ENCODE results near the gene WDFY4. TPM values are rescaled to one million over a fixed set of nuclear protein-coding genes. Genes with fewer than 3 reads are reported as not detected.

WDFY4 gene
- total RNA-seq, 6 donors from 2014 or later, result 10.1 to 48.9 (median 32.1) TPM

GRCh38 chr10:48684463-48684791 is 246 bp upstream of the WDFY4 start:
- Histone ChIP-seq H3K36me3 (no peaks in the 10 kb centered on the region), H3K4me3 (peak overlapping the region in 1 of 4 donors; percentile 41), H3K27ac (peak overlapping the region in 3 of 4 donors; percentile 75 to 82 (median 79)), H3K27me3 (no peaks in the 10 kb centered on the region), H3K9me3 (no peaks in the 10 kb centered on the region), H3K4me1 (no peaks in the 10 kb centered on the region)
- TF ChIP-seq CTCF (IDR thresholded peaks at IDR 0.05) (no peak), POLR2AphosphoS5 (IDR thresholded peaks at IDR 0.05) (no peak), POLR2A (IDR thresholded peaks at IDR 0.05) (no peak), EP300 (IDR thresholded peaks at IDR 0.05) (no peak)
- DNase-seq (no peak), ATAC-seq (ENCODE audit: low FRiP score in 2 of 2) (no peak)
- WGBS, 2 donors, result 60 to 79% methylated on average over 1 to 6 of the region's 6 CpGs

DNA sequence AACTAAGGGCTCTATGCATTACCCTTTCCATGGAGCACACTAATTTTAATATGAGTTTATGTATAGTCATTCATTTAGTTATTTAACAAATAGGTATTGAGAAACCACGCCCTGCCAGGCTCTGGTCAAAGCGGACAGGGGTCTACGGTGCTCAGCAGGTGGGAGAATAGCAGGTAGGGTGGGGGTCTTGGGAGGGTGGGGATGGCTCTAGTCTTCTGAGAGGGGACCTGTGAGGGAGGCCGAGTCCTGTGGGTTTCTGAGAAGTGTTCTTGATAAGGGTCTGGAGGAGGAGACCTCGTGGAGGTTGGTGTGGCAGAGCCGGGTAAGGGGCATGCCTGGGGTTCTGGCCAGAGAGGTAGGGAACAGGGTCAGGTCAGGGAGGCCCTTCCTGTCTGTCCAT is 1.1 kb downstream of the WDFY4 start:
- H3K27me3 ChIP-seq, result no peaks in the 10 kb centered on the region
- peak overlapping the region in 3 of 4 donors; percentile 75 to 82 (median 79) for H3K27ac ChIP-seq
- H3K9me3 ChIP-seq, result no peaks in the 10 kb centered on the region
- ATAC-seq (ENCODE audit: low FRiP score in 2 of 2) (no peak), DNase-seq (no peak)
- 72 to 84% methylated on average over 6 of the region's 6 CpGs for WGBS, 2 donors
- TF ChIP-seq POLR2AphosphoS5 (IDR thresholded peaks at IDR 0.05), result no peak
- TF ChIP-seq POLR2A (IDR thresholded peaks at IDR 0.05), result no peak
- no peak for TF ChIP-seq CTCF (IDR thresholded peaks at IDR 0.05)
- TF ChIP-seq EP300 (IDR thresholded peaks at IDR 0.05), result no peak
- H3K4me3 ChIP-seq, result peak overlapping the region in 2 of 4 donors; percentile 26 to 41
- H3K36me3 ChIP-seq, result no peaks in the 10 kb centered on the region
- H3K4me1 ChIP-seq, result no peaks in the 10 kb centered on the region

DNA sequence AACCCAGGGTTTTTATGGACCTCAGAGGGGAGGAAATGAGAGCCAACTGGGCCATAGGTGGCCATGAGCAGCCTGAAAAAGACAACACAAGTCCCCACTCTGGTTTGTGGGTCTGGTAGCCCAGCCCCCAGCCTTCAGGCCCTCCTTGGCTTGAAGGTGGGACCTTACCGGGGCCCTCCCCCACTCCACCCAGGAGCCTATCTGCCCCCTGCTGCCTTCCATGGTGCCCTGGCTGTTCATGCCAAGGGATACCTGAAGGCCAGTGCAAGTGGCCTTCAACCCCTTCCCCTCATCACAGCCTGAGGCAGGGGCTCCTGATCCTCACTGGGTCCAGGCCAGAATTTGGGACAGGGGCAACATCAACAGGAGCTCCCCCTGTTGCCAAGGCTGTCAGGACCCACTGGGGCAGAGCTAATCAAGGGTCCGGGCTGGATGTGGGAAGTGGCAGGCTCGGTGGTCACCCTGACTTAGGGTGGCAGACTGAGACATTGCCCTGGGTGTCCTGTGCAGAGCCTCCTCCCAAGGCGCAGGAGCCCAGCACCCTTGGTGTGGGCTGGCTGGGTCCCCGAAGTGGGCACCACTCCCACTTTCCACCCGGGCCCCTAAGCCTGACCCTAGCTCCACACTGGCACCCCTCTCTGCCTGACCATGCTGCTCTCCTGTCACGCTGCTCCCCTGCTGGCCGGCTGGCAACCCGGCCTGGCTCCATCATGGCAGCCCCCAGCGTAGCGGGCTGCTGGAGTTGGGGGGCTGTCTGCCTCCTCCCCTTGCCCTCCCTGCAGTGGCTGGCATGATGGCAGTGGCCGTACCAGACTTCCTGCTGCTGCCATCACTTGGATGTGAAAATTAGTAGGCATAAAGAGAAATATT is 6.4 kb downstream of the WDFY4 start:
- DNase-seq (no peak), ATAC-seq (ENCODE audit: low FRiP score in 2 of 2) (no peak)
- TF ChIP-seq POLR2AphosphoS5 (IDR thresholded peaks at IDR 0.05) (no peak), CTCF (IDR thresholded peaks at IDR 0.05) (no peak), EP300 (IDR thresholded peaks at IDR 0.05) (no peak), POLR2A (IDR thresholded peaks at IDR 0.05) (no peak)
- no peak overlapping the region for H3K27ac ChIP-seq
- WGBS, 2 donors, result 75 to 89% methylated on average over 6 to 11 of the region's 12 CpGs
- H3K27me3 ChIP-seq, result no peaks in the 10 kb centered on the region
- H3K4me3 ChIP-seq, result no peak overlapping the region
- no peaks in the 10 kb centered on the region for H3K9me3 ChIP-seq
- H3K4me1 ChIP-seq, result no peaks in the 10 kb centered on the region
- H3K36me3 ChIP-seq, result no peaks in the 10 kb centered on the region

DNA sequence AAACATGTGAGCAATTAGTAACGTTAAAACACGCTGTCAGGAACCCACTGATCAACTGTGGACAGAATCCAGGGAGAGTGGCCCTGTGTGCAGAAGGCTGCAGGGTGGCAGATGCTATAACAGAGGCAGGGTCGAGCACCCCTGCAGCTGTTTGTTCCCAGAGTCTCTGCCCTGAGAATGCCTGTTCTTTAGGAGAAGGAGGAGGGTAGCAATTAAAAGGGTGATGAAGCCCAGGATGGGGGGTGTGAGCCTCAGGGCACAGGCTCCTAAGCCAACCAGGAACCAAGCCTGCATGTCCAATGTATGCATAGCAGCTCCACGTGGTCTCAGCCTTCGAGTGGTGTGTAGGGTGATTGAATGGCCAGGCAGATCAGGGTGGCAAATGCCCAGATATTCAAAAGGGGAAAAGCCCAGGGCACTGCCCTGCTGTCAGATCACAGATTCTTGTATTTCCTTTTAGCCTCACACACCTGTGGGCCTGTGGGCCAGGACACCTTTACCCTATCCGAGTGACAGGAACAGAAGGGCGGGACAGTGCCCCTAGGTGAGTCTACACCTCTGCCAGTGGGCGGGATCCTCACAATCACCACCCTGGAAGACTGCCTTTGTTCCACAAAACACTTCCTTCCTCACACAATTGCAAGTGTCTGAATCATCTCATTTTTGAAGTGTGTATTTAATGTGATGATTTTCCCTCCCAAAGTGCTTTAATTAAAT is 7.3 kb downstream of the WDFY4 start:
- Histone ChIP-seq H3K4me1 (no peaks in the 10 kb centered on the region), H3K9me3 (no peaks in the 10 kb centered on the region), H3K36me3 (no peaks in the 10 kb centered on the region), H3K27me3 (no peaks in the 10 kb centered on the region), H3K27ac (no peak overlapping the region), H3K4me3 (no peak overlapping the region)
- TF ChIP-seq EP300 (IDR thresholded peaks at IDR 0.05) (no peak), POLR2A (IDR thresholded peaks at IDR 0.05) (no peak), CTCF (IDR thresholded peaks at IDR 0.05) (no peak), POLR2AphosphoS5 (IDR thresholded peaks at IDR 0.05) (no peak)
- ATAC-seq (ENCODE audit: low FRiP score in 2 of 2) (no peak), DNase-seq (no peak)
- WGBS, 2 donors, result 60 to 68% methylated on average over 8 of the region's 8 CpGs
